ENCODE data around the gene UGT1A9. TPM values are rescaled to one million over a fixed set of nuclear protein-coding genes. Genes with fewer than 3 reads are reported as not detected.
"Not testable (repeated sequence)": the region's sequence is repeated elsewhere in the genome, so short reads cannot be mapped to it uniquely, and the experiment has no call there.

UGT1A9 gene
- not detected in 2 replicates for total RNA-seq (2022)
- not detected for Bru-seq, nascent RNA
- not detected for BruChase-seq, experiment 1, labeled RNA remaining after a 6-hour chase
- BruChase-seq, experiment 2, labeled RNA remaining after a 2-hour chase, result not detected
- long read RNA-seq, result 0 reads

- no peak for DNase-seq (ENCODE audit: unreplicated experiment)
- CTCF ChIA-PET, result interaction anchor here (1.0 kb wide), 1 partner anchor 10 kb away, joined by 3 read pairs; the partner anchor contains the start of gene UGT1A7
- intact Hi-C loops (cut with micrococcal nuclease), result no loop called here
- no peak within 1 kb of the TSS for H3K4me3 Mint-ChIP-seq (ENCODE audit: unreplicated experiment)
- no peak within 1 kb of the TSS for H3K27ac Mint-ChIP-seq (ENCODE audit: low read depth, unreplicated experiment)
- BruUV-seq (replicated peaks), result no TSS peak
- POLR2A ChIA-PET, result no interaction called here
- H3K4me1 Mint-ChIP-seq (ENCODE audit: insufficient read depth, unreplicated experiment), result no peaks in the 10 kb centered on the region
- no peaks in the 10 kb centered on the region for H3K9me3 Mint-ChIP-seq (ENCODE audit: unreplicated experiment)
- no peaks in the 10 kb centered on the region for H3K36me3 Mint-ChIP-seq (ENCODE audit: insufficient read depth, unreplicated experiment)
- no peaks in the 10 kb centered on the region for H3K27me3 Mint-ChIP-seq (ENCODE audit: insufficient read depth, unreplicated experiment)
- no peak for TF ChIP-seq CTCF (IDR thresholded peaks at IDR 0.05; ENCODE audit: unreplicated experiment)
Measured at GRCh38 chr2:233671290-233672161, at the start of gene UGT1A9. Gene UGT1A9, plus strand, starts transcription at chr2:233671898. Its CDS starts 37 bp downstream, at chr2:233671935.

- TF ChIP-seq CTCF (IDR thresholded peaks at IDR 0.05; ENCODE audit: unreplicated experiment), result no peak
- ChIA-PET POLR2A (interaction anchor here (0.7 kb wide), 1 partner anchor 37 kb away, joined by 3 read pairs; no protein-coding TSS in a partner anchor), CTCF (interaction anchor here (0.7 kb wide), 1 partner anchor 24 kb away, joined by 3 read pairs; no protein-coding TSS in a partner anchor)
- H3K36me3 Mint-ChIP-seq (ENCODE audit: insufficient read depth, unreplicated experiment), result no peaks in the 10 kb centered on the region
- no peak for DNase-seq (ENCODE audit: unreplicated experiment)
- H3K4me3 Mint-ChIP-seq (ENCODE audit: unreplicated experiment), result no peak overlapping the region
- intact Hi-C loops (cut with micrococcal nuclease), result no loop called here
- H3K9me3 Mint-ChIP-seq (ENCODE audit: unreplicated experiment), result peaks cover 22% of the 10 kb centered on the region
- H3K4me1 Mint-ChIP-seq (ENCODE audit: insufficient read depth, unreplicated experiment), result no peaks in the 10 kb centered on the region
- H3K27me3 Mint-ChIP-seq (ENCODE audit: insufficient read depth, unreplicated experiment), result no peaks in the 10 kb centered on the region
- no TSS peak for BruUV-seq (replicated peaks)
- no peak overlapping the region for H3K27ac Mint-ChIP-seq (ENCODE audit: low read depth, unreplicated experiment)
Measured at GRCh38 chr2:233627331-233628025, 44.2 kb upstream of the UGT1A9 start.

- H3K9me3 Mint-ChIP-seq (ENCODE audit: unreplicated experiment); H3K4me3 Mint-ChIP-seq (ENCODE audit: unreplicated experiment); H3K27ac Mint-ChIP-seq (ENCODE audit: low read depth, unreplicated experiment); H3K36me3 Mint-ChIP-seq (ENCODE audit: insufficient read depth, unreplicated experiment); CTCF ChIA-PET; H3K4me1 Mint-ChIP-seq (ENCODE audit: insufficient read depth, unreplicated experiment); intact Hi-C loops (cut with micrococcal nuclease); POLR2A ChIA-PET; DNase-seq (ENCODE audit: unreplicated experiment); BruUV-seq (replicated peaks): not testable (repeated sequence)
- peaks cover 11% of the 10 kb centered on the region for H3K27me3 Mint-ChIP-seq (ENCODE audit: insufficient read depth, unreplicated experiment)
Measured at GRCh38 chr2:233636306-233636705, 35.4 kb upstream of the UGT1A9 start, which contains the start of gene UGT1A10. Gene UGT1A10, plus strand, starts transcription at chr2:233636448. Its CDS starts 75 bp downstream, at chr2:233636523.

GRCh38 chr2:233638836-233639235 is 32.9 kb upstream of the UGT1A9 start:
- no peak overlapping the region for H3K27ac Mint-ChIP-seq (ENCODE audit: low read depth, unreplicated experiment)
- DNase-seq (ENCODE audit: unreplicated experiment), result no peak
- no peak overlapping the region for H3K4me3 Mint-ChIP-seq (ENCODE audit: unreplicated experiment)
- H3K9me3 Mint-ChIP-seq (ENCODE audit: unreplicated experiment), result peaks cover 2% of the 10 kb centered on the region
- ChIA-PET CTCF (no interaction called here), POLR2A (no interaction called here)
- BruUV-seq (replicated peaks), result no TSS peak
- no peaks in the 10 kb centered on the region for H3K4me1 Mint-ChIP-seq (ENCODE audit: insufficient read depth, unreplicated experiment)
- TF ChIP-seq CTCF (IDR thresholded peaks at IDR 0.05; ENCODE audit: unreplicated experiment), result no peak
- peaks cover 5% of the 10 kb centered on the region for H3K36me3 Mint-ChIP-seq (ENCODE audit: insufficient read depth, unreplicated experiment)
- intact Hi-C loops (cut with micrococcal nuclease), result no loop called here
- H3K27me3 Mint-ChIP-seq (ENCODE audit: insufficient read depth, unreplicated experiment), result peaks cover 4% of the 10 kb centered on the region
